Sigmoid colon (tissue), 7 donors: ENCODE measurements around the gene ACVR2B. TPM values are rescaled to one million over a fixed set of nuclear protein-coding genes. Genes with fewer than 3 reads are reported as not detected.
A peak's percentile ranks its signal among the peaks of the same experiment; 100 is the strongest.
"Not testable (repeated sequence)": the region's sequence is repeated elsewhere in the genome, so short reads cannot be mapped to it uniquely, and the experiment has no call there.

ENCODE experiments used
- DNase-seq: peaks from one replicate; pipeline ENCODE4 v3.0.0-alpha.2; 2019
- H3K27ac ChIP-seq, 4 donors: fragments of 200-600 bp; sonication (generic); one replicate each; pipeline ENCODE4 v1.5.1; 2016 to 2019; ENCODE audit warnings: mild to moderate bottlenecking in 1 of 4
- H3K27me3 ChIP-seq, 3 donors: fragments of 200-600 bp; sonication (generic); one replicate each; pipeline ENCODE4 v1.5.1; 2019; ENCODE audit warnings: mild to moderate bottlenecking in 1 of 3
- H3K36me3 ChIP-seq, 4 donors: fragments of 200-600 bp; sonication (generic); one replicate each; pipeline ENCODE4 v1.5.1; 2016 to 2019
- H3K4me1 ChIP-seq, 4 donors: fragments of 200-600 bp; sonication (generic); one replicate each; pipeline ENCODE4 v1.5.1; 2017 to 2019
- H3K4me3 ChIP-seq, 4 donors: fragments of 200-600 bp; sonication (generic); one replicate each; pipeline ENCODE4 v1.5.1; 2017 to 2019; ENCODE audit warnings: mild to moderate bottlenecking in 2 of 4, moderate library complexity in 1 of 4
- H3K9me3 ChIP-seq, 4 donors: fragments of 200-600 bp in 3 of 4; sonication (generic) in 3 of 4; one replicate each; pipeline versions ENCODE4 v1.5.1 to v1.6.1; 2013 to 2019
- EP300 ChIP-seq, 4 donors: sonication (generic); formaldehyde crosslinking; IDR thresholded peaks; one replicate each; pipeline ENCODE4 v1.6.1; 2017; ENCODE audit warnings: antibody characterized with exemption in 4 of 4
- POLR2A ChIP-seq, 2 donors: fragments of 450-650 bp; IDR thresholded peaks; one replicate each; pipeline ENCODE4 v1.6.1; 2016; ENCODE audit warnings: antibody characterized with exemption in 2 of 2, mild to moderate bottlenecking in 2 of 2, moderate library complexity in 2 of 2
- POLR2AphosphoS5 ChIP-seq, 4 donors: sonication (generic); formaldehyde crosslinking; IDR thresholded peaks; one replicate each; pipeline ENCODE4 v1.6.1; 2017; ENCODE audit warnings: antibody characterized with exemption in 4 of 4
- WGBS, 2 donors: extraction: QIAGEN DNeasy Blood & Tissue Kit; methylation state at CpG; one replicate each; pipeline ENCODE4 v1.1.7; 2013; 5-methylcytosine and 5-hydroxymethylcytosine counted together
- intact Hi-C: fragments of 100-400 bp; cut with DNase I; formaldehyde crosslinking; loops from one replicate; pipeline ENCODE4 v1.15.1; 2023
- polyA plus RNA-seq, 3 donors: library from polyadenylated mRNA; stranded (reverse); fragments of 200-250 nt; gene quantifications; one replicate each; pipeline ENCODE4 v1.2.3, GENCODE V29; 2013
- total RNA-seq, 4 donors: library from RNA; depleted of rRNA; stranded (reverse); fragments of >200 nt; gene quantifications; one replicate each; pipeline ENCODE4 v1.1.0, GENCODE V29; 2016
- TF ChIP-seq, protein P1 (sequence below), 4 experiments: fragments of 450-650 bp in 3 of 4; fragments of 200-600 bp in 1 of 4; IDR thresholded peaks; one replicate each; pipeline ENCODE4 v1.5.1; 2016 to 2019; ENCODE audit warnings: antibody characterized with exemption in 4 of 4, mild to moderate bottlenecking in 3 of 4, moderate library complexity in 2 of 4
- donor health status: healthy with polysubstance abuse.
- donor health status: Bipolar disorder and iron deficiency.
- donor health status: healthy.

ACVR2B gene
- 1 to 10 TPM; 4.8 to 9.1 (median 6.7) TPM for total RNA-seq
- polyA plus RNA-seq, result 1 to 10 TPM in 1 of 3 donors, under 1 TPM in 2; 0.46 to 1.7 (median 0.60) TPM

- no peak for TF ChIP-seq POLR2AphosphoS5 (IDR thresholded peaks at IDR 0.05)
- no peak for TF ChIP-seq EP300 (IDR thresholded peaks at IDR 0.05)
- no peak for TF ChIP-seq POLR2A (IDR thresholded peaks at IDR 0.05)
- TF ChIP-seq, protein P1, sequence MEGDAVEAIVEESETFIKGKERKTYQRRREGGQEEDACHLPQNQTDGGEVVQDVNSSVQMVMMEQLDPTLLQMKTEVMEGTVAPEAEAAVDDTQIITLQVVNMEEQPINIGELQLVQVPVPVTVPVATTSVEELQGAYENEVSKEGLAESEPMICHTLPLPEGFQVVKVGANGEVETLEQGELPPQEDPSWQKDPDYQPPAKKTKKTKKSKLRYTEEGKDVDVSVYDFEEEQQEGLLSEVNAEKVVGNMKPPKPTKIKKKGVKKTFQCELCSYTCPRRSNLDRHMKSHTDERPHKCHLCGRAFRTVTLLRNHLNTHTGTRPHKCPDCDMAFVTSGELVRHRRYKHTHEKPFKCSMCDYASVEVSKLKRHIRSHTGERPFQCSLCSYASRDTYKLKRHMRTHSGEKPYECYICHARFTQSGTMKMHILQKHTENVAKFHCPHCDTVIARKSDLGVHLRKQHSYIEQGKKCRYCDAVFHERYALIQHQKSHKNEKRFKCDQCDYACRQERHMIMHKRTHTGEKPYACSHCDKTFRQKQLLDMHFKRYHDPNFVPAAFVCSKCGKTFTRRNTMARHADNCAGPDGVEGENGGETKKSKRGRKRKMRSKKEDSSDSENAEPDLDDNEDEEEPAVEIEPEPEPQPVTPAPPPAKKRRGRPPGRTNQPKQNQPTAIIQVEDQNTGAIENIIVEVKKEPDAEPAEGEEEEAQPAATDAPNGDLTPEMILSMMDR (IDR thresholded peaks at IDR 0.05), result no peak
- DNase-seq, result peak; percentile 95
- Histone ChIP-seq H3K4me1 (peaks cover 0 to 36% (median 31%) of the 10 kb centered on the region in 4 donors), H3K27me3 (no peaks in the 10 kb centered on the region), H3K9me3 (no peaks in the 10 kb centered on the region), H3K27ac (peak within 1 kb of the TSS; percentile 88 to 92 (median 90)), H3K4me3 (peak within 1 kb of the TSS; percentile 81 to 93 (median 86)), H3K36me3 (no peaks in the 10 kb centered on the region)
- WGBS, 2 donors, result 3 to 9% methylated on average over 48 of the region's 48 CpGs
- intact Hi-C loops, result loop anchor here (10.0 kb wide), 2 partner anchors 288 to 602 kb away; partner anchors contain the start of genes OXSR1, SCN11A and WDR48
Measured at GRCh38 chr3:38453075-38453912, at the start of gene ACVR2B. TSS of gene ACVR2B (plus strand) at chr3:38453890. CDS start at chr3:38454323, 433 bp downstream.

DNA sequence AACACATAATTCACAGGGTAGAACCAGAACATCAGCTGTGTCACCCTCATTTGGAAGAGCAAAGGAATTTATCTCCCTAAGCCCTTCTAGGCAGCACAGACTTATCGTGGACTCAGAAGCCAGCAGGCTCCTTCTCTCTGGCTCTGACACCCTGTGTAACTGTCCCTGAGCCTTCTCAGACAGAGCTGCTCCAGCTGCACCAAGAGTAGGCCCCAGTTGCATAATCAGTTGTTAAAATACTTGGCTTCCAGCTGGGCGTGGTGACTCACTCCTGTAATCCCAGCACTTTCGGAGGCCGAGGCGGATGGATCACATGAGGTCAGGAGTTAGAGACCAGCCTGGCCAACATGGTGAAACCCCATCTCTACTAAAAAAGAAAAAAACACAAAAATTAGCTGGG is 49.4 kb upstream of the ACVR2B start:
- no peaks in the 10 kb centered on the region for H3K4me1 ChIP-seq
- intact Hi-C loops, result no loop called here
- H3K27ac ChIP-seq, result peak overlapping the region in 3 of 4 donors; percentile 7 to 50 (median 20)
- peak; percentile 86 for DNase-seq
- H3K9me3 ChIP-seq, result no peaks in the 10 kb centered on the region
- TF ChIP-seq EP300 (IDR thresholded peaks at IDR 0.05), result no peak
- peak in 2 of 4 donors; percentile 48 to 58 for TF ChIP-seq POLR2AphosphoS5 (IDR thresholded peaks at IDR 0.05)
- TF ChIP-seq, protein P1 (IDR thresholded peaks at IDR 0.05), result no peak
- no peaks in the 10 kb centered on the region for H3K27me3 ChIP-seq
- WGBS, 2 donors, result 69 to 92% methylated on average over 5 of the region's 5 CpGs
- H3K36me3 ChIP-seq, result peaks cover 6 to 53% (median 8%) of the 10 kb centered on the region in 4 donors
- H3K4me3 ChIP-seq, result no peak overlapping the region

DNA sequence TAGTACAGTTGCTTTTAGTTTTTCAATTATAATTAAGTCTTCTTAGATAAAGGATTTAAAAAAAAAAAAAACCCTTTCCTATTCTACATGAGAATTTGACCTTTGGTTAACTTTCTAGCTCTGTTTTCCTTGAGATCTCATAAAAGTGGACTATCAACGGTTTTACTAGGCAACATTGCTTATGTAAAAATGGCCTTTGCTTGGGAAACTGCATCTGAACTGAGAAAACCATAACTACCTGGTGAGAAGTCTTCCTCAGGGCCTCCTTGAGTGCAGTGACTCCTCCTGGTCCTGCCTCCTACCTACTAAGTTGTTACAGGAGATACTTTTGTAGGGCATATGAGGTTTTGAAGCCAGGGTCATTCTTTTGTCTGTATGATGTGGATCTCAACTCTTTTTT is 42.1 kb upstream of the ACVR2B start:
- Histone ChIP-seq H3K9me3 (no peaks in the 10 kb centered on the region), H3K36me3 (no peaks in the 10 kb centered on the region), H3K4me3 (no peak overlapping the region), H3K4me1 (no peaks in the 10 kb centered on the region), H3K27me3 (no peaks in the 10 kb centered on the region), H3K27ac (no peak overlapping the region)
- no peak for TF ChIP-seq POLR2AphosphoS5 (IDR thresholded peaks at IDR 0.05)
- no peak for TF ChIP-seq EP300 (IDR thresholded peaks at IDR 0.05)
- no peak for TF ChIP-seq POLR2A (IDR thresholded peaks at IDR 0.05)
- TF ChIP-seq, protein P1 (IDR thresholded peaks at IDR 0.05), result no peak
- DNase-seq, result no peak
- intact Hi-C loops, result no loop called here
- 7 to 53% methylated on average over 1 of the region's 1 CpG for WGBS, 2 donors

DNA sequence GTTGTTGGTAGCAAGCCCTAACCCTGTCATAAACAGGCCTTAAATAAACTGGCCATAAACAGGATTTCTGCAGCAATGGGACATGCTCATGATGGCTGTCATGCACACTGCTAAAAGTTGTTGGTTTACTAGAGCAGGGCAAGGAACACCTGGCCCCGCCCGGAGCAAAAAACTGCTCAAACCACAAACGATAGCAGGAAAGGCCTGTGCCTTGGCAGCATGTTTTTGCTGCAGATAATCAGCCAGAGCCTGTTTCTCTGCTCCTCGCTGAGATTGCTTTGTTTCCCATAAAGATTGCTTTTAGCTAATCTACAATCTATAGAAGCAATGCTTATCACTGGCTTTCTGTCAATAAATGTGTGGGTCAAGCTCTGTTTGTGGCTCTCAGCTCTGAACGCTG is 32.9 kb upstream of the ACVR2B start:
- intact Hi-C loops, H3K9me3 ChIP-seq, H3K36me3 ChIP-seq, DNase-seq, H3K27me3 ChIP-seq, H3K4me3 ChIP-seq, H3K4me1 ChIP-seq, H3K27ac ChIP-seq: not testable (repeated sequence)
- WGBS, 2 donors, result 17 to 31% methylated on average over 5 of the region's 5 CpGs

DNA sequence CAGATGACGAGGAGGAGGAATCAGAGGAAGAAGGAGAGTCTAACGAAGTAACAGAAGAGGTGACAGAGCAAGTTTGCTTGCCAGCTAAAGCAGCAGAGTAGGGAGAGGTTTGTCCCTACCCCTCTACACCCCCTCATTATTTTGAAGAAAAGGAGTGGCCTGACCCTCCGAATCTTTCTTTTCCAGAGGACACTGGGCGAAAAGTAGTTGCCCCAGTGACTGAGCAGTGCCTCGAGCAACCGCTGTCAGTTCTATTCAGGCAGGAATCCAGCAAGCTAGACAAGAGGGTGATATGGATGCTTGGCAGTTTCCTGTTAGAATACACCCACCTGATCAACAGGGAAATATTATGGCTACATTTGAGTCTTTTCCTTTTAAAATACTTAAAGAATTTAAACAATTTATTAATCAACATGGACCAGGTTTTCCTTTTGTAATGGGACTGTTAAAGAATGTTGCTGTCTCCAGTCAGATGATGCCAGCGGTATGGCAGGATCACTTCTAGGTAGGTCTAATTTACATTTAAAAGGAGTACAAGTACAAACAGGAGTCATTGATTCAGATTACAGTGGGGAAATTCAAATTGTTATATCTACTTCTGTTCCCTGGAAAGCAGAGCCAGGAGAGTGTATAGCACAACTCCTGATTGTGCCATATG is 31.9 kb upstream of the ACVR2B start:
- H3K27ac ChIP-seq, result no peak overlapping the region

GRCh38 chr3:38426798-38427426 is 26.8 kb upstream of the ACVR2B start:
- 50 to 51% methylated on average over 6 of the region's 6 CpGs for WGBS, 2 donors
- H3K4me3 ChIP-seq, DNase-seq: not testable (repeated sequence)

More for the DNA sequence above, 31.9 kb upstream of the ACVR2B start:
- no peaks in the 10 kb centered on the region for H3K36me3 ChIP-seq
- 86 to 94% methylated on average over 7 of the region's 7 CpGs for WGBS, 2 donors
- H3K4me1 ChIP-seq, result no peaks in the 10 kb centered on the region
- H3K27me3 ChIP-seq, result no peaks in the 10 kb centered on the region
- no peaks in the 10 kb centered on the region for H3K9me3 ChIP-seq
- no peak for TF ChIP-seq EP300 (IDR thresholded peaks at IDR 0.05)
- no peak for TF ChIP-seq POLR2AphosphoS5 (IDR thresholded peaks at IDR 0.05)
- TF ChIP-seq, protein P1 (IDR thresholded peaks at IDR 0.05), result no peak
- no peak for TF ChIP-seq POLR2A (IDR thresholded peaks at IDR 0.05)
- intact Hi-C loops, result no loop called here
- no peak for DNase-seq
- H3K4me3 ChIP-seq, result no peak overlapping the region

GRCh38 chr3:38432871-38433658 is 20.6 kb upstream of the ACVR2B start:
- H3K4me3 ChIP-seq, H3K27me3 ChIP-seq, H3K4me1 ChIP-seq, intact Hi-C loops, DNase-seq, H3K27ac ChIP-seq, H3K36me3 ChIP-seq: not testable (repeated sequence)
- H3K9me3 ChIP-seq, result peaks cover 6 to 13% (median 7%) of the 10 kb centered on the region in 4 donors
- WGBS, 2 donors, result 92 to 93% methylated on average over 5 of the region's 5 CpGs

More at GRCh38 chr3:38426798-38427426, 26.8 kb upstream of the ACVR2B start:
- intact Hi-C loops, H3K27me3 ChIP-seq, H3K27ac ChIP-seq, H3K9me3 ChIP-seq, H3K36me3 ChIP-seq, H3K4me1 ChIP-seq: not testable (repeated sequence)
